H9 (cell line): ENCODE data around the gene SLC26A6. TPM values are rescaled to one million over a fixed set of nuclear protein-coding genes. Genes with fewer than 3 reads are reported as not detected.
A peak's percentile ranks its signal among the peaks of the same experiment; 100 is the strongest.

Experiments used
- DNase-seq: peaks from one replicate; pipeline ENCODE4 v3.0.0-alpha.2; 2017
- H2AFZ ChIP-seq: one replicate; pipeline ENCODE4 v1.6.1; 2013; ENCODE audit warnings: mild to moderate bottlenecking, low read length, control low read depth, moderate library complexity
- H2AK5ac ChIP-seq: 2 replicates; pipeline ENCODE4 v1.6.1; 2013; ENCODE audit warnings: low read length, control low read depth, mixed read lengths; ENCODE audit not compliant: insufficient read length
- H2BK120ac ChIP-seq: one replicate; pipeline ENCODE4 v1.6.1; 2013; ENCODE audit warnings: low read depth, mild to moderate bottlenecking, low read length, control low read depth, inconsistent platforms; ENCODE audit not compliant: poor library complexity, severe bottlenecking
- H2BK12ac ChIP-seq: 2 replicates; pipeline ENCODE4 v1.6.1; 2013; ENCODE audit warnings: low read length, control low read depth, mixed read lengths, low read depth; ENCODE audit not compliant: insufficient read length
- H2BK15ac ChIP-seq: 2 replicates; pipeline ENCODE4 v1.6.1; 2013; ENCODE audit warnings: low read depth, low read length, control low read depth
- H2BK20ac ChIP-seq: one replicate; pipeline ENCODE4 v1.6.1; 2013; ENCODE audit warnings: low read depth, mild to moderate bottlenecking, low read length, control low read depth, inconsistent platforms; ENCODE audit not compliant: poor library complexity, severe bottlenecking
- H2BK5ac ChIP-seq: 2 replicates; pipeline ENCODE4 v1.6.1; 2013; ENCODE audit warnings: low read length, control low read depth, mixed read lengths; ENCODE audit not compliant: insufficient read length
- H3K14ac ChIP-seq: 2 replicates; pipeline ENCODE4 v1.6.1; 2013; ENCODE audit warnings: low read length, control low read depth; ENCODE audit not compliant: insufficient read depth
- H3K18ac ChIP-seq: 2 replicates; pipeline ENCODE4 v1.6.1; 2013; ENCODE audit warnings: low read depth, mild to moderate bottlenecking, mixed read lengths, low read length, control low read depth; ENCODE audit not compliant: insufficient read length
- H3K23ac ChIP-seq: 2 replicates; pipeline ENCODE4 v1.6.1; 2013; ENCODE audit warnings: low read length, control low read depth, mixed read lengths, low read depth; ENCODE audit not compliant: insufficient read length
- H3K23me2 ChIP-seq: 2 replicates; pipeline ENCODE4 v1.6.1; 2013; ENCODE audit warnings: low read depth, mild to moderate bottlenecking, mixed read lengths, low read length, control low read depth; ENCODE audit not compliant: insufficient read length, poor library complexity, severe bottlenecking
- H3K27ac ChIP-seq: 2 replicates; pipeline ENCODE4 v1.5.1; 2013; ENCODE audit warnings: low read length, control low read depth, mixed read lengths, low read depth; ENCODE audit not compliant: insufficient read length
- H3K27me3 ChIP-seq: 2 replicates; pipeline ENCODE4 v1.6.1; 2013; ENCODE audit warnings: low read length, control low read depth, inconsistent platforms; ENCODE audit not compliant: insufficient read depth
- H3K4ac ChIP-seq: 2 replicates; pipeline ENCODE4 v1.6.1; 2013; ENCODE audit warnings: low read depth, mild to moderate bottlenecking, control low read depth, inconsistent platforms, low read length, moderate library complexity
- H3K4me1 ChIP-seq: 2 replicates; pipeline ENCODE4 v1.6.1; 2013; ENCODE audit warnings: low read length, control low read depth, inconsistent platforms; ENCODE audit not compliant: insufficient read depth
- H3K4me2 ChIP-seq: 2 replicates; pipeline ENCODE4 v1.6.1; 2013; ENCODE audit warnings: low read length, control low read depth, mixed read lengths; ENCODE audit not compliant: insufficient read length, insufficient read depth
- H3K56ac ChIP-seq: 2 replicates; pipeline ENCODE4 v1.6.1; 2013; ENCODE audit warnings: low read depth, mild to moderate bottlenecking, mixed read lengths, low read length, control low read depth; ENCODE audit not compliant: insufficient read length
- H3K79me1 ChIP-seq: 2 replicates; pipeline ENCODE4 v1.6.1; 2013; ENCODE audit warnings: low read depth, mild to moderate bottlenecking, moderate library complexity, low read length, control low read depth, inconsistent platforms; ENCODE audit not compliant: insufficient read depth, poor library complexity, severe bottlenecking
- H3K79me2 ChIP-seq: 2 replicates; pipeline ENCODE4 v1.6.1; 2013; ENCODE audit warnings: low read length, control low read depth, inconsistent platforms; ENCODE audit not compliant: insufficient read depth
- H3K9ac ChIP-seq: 2 replicates; pipeline ENCODE4 v1.6.1; 2013; ENCODE audit warnings: low read length, control low read depth, mixed read lengths; ENCODE audit not compliant: insufficient read length; ENCODE audit errors: extremely low read depth
- H3K9me3 ChIP-seq: one replicate; pipeline ENCODE4 v1.6.1; 2013; ENCODE audit warnings: low read depth, low read length, inconsistent platforms; ENCODE audit not compliant: control insufficient read depth
- H3T11ph ChIP-seq: one replicate; pipeline ENCODE4 v1.6.1; 2013; ENCODE audit warnings: mild to moderate bottlenecking, low read length, control low read depth, inconsistent platforms
- H4K20me1 ChIP-seq: one replicate; pipeline ENCODE4 v1.6.1; 2013; ENCODE audit not compliant: control insufficient read depth, insufficient read length, insufficient read depth
- H4K5ac ChIP-seq: 2 replicates; pipeline ENCODE4 v1.6.1; 2013; ENCODE audit warnings: low read depth, mild to moderate bottlenecking, mixed read lengths, low read length, control low read depth; ENCODE audit not compliant: insufficient read length
- H4K8ac ChIP-seq: replicated peaks from 2 replicates; pipeline ENCODE4 v1.6.1; 2013; ENCODE audit warnings: low read length, control low read depth, mixed read lengths, low read depth; ENCODE audit not compliant: insufficient read length
- H4K91ac ChIP-seq: 2 replicates; pipeline ENCODE4 v1.6.1; 2013; ENCODE audit warnings: low read depth, mild to moderate bottlenecking, moderate library complexity, mixed read lengths, low read length, control low read depth; ENCODE audit not compliant: insufficient read length
- H3K27ac Mint-ChIP-seq, 3 experiments: 2 replicates in 2 of 3; 3 replicates in 1 of 3; pipeline ENCODE4 v1.8.0; 2020 to 2021; ENCODE audit warnings: mixed read lengths in 3 of 3, mild to moderate bottlenecking in 1 of 3, moderate library complexity in 1 of 3
- H3K27me3 Mint-ChIP-seq: 2 replicates; pipeline ENCODE4 v1.8.0; 2021; ENCODE audit warnings: low read depth, mild to moderate bottlenecking, moderate library complexity, mixed read lengths
- H3K36me3 Mint-ChIP-seq, 3 experiments: 2 replicates in 2 of 3; 3 replicates in 1 of 3; pipeline ENCODE4 v1.8.0; 2020 to 2021; ENCODE audit warnings: low read depth in 3 of 3, mixed read lengths in 3 of 3; ENCODE audit not compliant: insufficient read depth in 1 of 3
- H3K4me1 Mint-ChIP-seq, 2 experiments: 2 replicates each; pipeline ENCODE4 v1.8.0; 2020; ENCODE audit warnings: mixed read lengths in 2 of 2
- H3K4me3 Mint-ChIP-seq, 2 experiments: 2 replicates in 1 of 2; 3 replicates in 1 of 2; pipeline ENCODE4 v1.8.0; 2020 to 2021; ENCODE audit warnings: mild to moderate bottlenecking in 2 of 2, mixed read lengths in 2 of 2, moderate library complexity in 1 of 2
- H3K9me3 Mint-ChIP-seq, 2 experiments: 2 replicates in 1 of 2; 3 replicates in 1 of 2; pipeline ENCODE4 v1.8.0; 2020; ENCODE audit warnings: mild to moderate bottlenecking in 2 of 2, mixed read lengths in 2 of 2, moderate library complexity in 1 of 2
- WGBS: extraction: QIAGEN DNeasy Blood & Tissue Kit; methylation state at CpG from one replicate; pipeline ENCODE4 v1.1.7; 2013; ENCODE audit warnings: missing lambda C conversion rate, low lambda C conversion rate, mixed read lengths; ENCODE audit not compliant: insufficient read length; ENCODE audit errors: extremely low coverage; 5-methylcytosine and 5-hydroxymethylcytosine counted together
- total RNA-seq: library from RNA; stranded (reverse); gene quantifications from 2 replicates; pipeline ENCODE4 v1.2.1, GENCODE V29; 2021
- TF ChIP-seq, protein P1 (sequence below): fragments of 200-600 bp; sonication (generic); conservative IDR thresholded peaks from 3 replicates; pipeline ENCODE4 v1.8.0; 2021; ENCODE audit warnings: antibody characterized with exemption, mild to moderate bottlenecking

SLC26A6 gene
- total RNA-seq, 1 experiment from 2014 or later, result 61.3 TPM

DNA sequence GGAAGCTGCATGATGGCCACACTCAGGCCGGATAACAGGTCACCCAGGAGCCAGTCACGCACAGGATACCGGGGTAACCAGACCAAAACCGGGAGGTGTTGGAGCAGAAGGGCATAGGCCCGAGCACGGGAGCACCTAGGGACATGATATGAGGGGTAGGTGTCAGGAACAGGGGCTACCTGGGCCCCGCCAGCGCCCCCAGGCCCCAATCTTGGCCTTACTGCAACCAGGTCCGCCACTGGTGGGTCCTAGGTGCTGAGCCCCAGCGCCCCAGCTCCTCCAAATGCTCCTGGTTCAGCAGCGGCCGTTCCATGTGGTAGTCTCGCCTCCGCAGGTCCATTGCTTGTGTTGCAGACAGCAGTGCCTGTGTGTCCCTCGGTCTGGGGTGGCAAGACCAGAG is 2.0 kb downstream of the SLC26A6 start:
- WGBS, result no CpG with 5 or more reads among the region's 15 CpGs
- H4K8ac ChIP-seq, result no peak overlapping the region
- H3K4me1 Mint-ChIP-seq, result peaks cover 28 to 31% of the 10 kb centered on the region in 2 experiments

More for the DNA sequence above, 2.0 kb downstream of the SLC26A6 start:
- Mint-ChIP-seq H3K9me3 (no peaks in the 10 kb centered on the region), H3K36me3 (peaks cover 27 to 61% (median 60%) of the 10 kb centered on the region in 3 experiments; a peak in 6 of 7 replicates), H3K27me3 (no peaks in the 10 kb centered on the region; the same call in 1 of the 2 replicates), H3K27ac (no peak overlapping the region), H3K4me3 (peak overlapping the region; percentile 79 to 90; a peak in 2 of 5 replicates)
- H2BK12ac ChIP-seq, result no peak overlapping the region
- H3K23me2 ChIP-seq, result peaks cover 6% of the 10 kb centered on the region
- no peak overlapping the region; the same call in 1 of the 2 replicates for H3K14ac ChIP-seq
- H2BK20ac ChIP-seq, result no peak overlapping the region
- no peak overlapping the region for H3K4ac ChIP-seq
- no peak overlapping the region for H3K23ac ChIP-seq
- no peak overlapping the region for H3T11ph ChIP-seq
- peaks cover 2% of the 10 kb centered on the region for H3K4me1 ChIP-seq
- H4K91ac ChIP-seq, result no peak overlapping the region
- H4K5ac ChIP-seq, result no peak overlapping the region
- H2BK5ac ChIP-seq, result no peak overlapping the region
- peaks cover 2% of the 10 kb centered on the region for H4K20me1 ChIP-seq
- H2AFZ ChIP-seq, result no peak overlapping the region
- no peaks in the 10 kb centered on the region for H3K9me3 ChIP-seq
- H3K79me1 ChIP-seq, result no peaks in the 10 kb centered on the region
- TF ChIP-seq, protein P1, sequence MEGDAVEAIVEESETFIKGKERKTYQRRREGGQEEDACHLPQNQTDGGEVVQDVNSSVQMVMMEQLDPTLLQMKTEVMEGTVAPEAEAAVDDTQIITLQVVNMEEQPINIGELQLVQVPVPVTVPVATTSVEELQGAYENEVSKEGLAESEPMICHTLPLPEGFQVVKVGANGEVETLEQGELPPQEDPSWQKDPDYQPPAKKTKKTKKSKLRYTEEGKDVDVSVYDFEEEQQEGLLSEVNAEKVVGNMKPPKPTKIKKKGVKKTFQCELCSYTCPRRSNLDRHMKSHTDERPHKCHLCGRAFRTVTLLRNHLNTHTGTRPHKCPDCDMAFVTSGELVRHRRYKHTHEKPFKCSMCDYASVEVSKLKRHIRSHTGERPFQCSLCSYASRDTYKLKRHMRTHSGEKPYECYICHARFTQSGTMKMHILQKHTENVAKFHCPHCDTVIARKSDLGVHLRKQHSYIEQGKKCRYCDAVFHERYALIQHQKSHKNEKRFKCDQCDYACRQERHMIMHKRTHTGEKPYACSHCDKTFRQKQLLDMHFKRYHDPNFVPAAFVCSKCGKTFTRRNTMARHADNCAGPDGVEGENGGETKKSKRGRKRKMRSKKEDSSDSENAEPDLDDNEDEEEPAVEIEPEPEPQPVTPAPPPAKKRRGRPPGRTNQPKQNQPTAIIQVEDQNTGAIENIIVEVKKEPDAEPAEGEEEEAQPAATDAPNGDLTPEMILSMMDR, result no peak
- H3K9ac ChIP-seq, result no peak overlapping the region
- no peak for DNase-seq
- H3K18ac ChIP-seq, result no peak overlapping the region
- H3K4me2 ChIP-seq, result no peak overlapping the region
- H3K56ac ChIP-seq, result no peak overlapping the region
- H3K27ac ChIP-seq, result no peak overlapping the region
- no peak overlapping the region for H2BK15ac ChIP-seq
- no peak overlapping the region for H2BK120ac ChIP-seq
- H3K79me2 ChIP-seq, result no peaks in the 10 kb centered on the region
- no peak overlapping the region for H2AK5ac ChIP-seq
- no peaks in the 10 kb centered on the region for H3K27me3 ChIP-seq
